ENCODE measurements around the gene FOXD2.

Gene FOXD2

GRCh38 chr1:47437447-47438164 lies at the start of gene FOXD2:
Gene FOXD2, plus strand, starts transcription at chr1:47438044. Its CDS starts 92 bp downstream, at chr1:47438136.
- no peak for TF ChIP-seq GATA2 (IDR thresholded peaks at IDR 0.05; ENCODE audit: low read depth, low read length)
- TF ChIP-seq GATA3 (IDR thresholded peaks at IDR 0.05; ENCODE audit: low read depth, low read length), result no peak

- TF ChIP-seq GATA3 (IDR thresholded peaks at IDR 0.05; ENCODE audit: low read depth, low read length), result no peak
- TF ChIP-seq GATA2 (IDR thresholded peaks at IDR 0.05; ENCODE audit: low read depth, low read length), result no peak
Observed at GRCh38 chr1:47388891-47389238, 49.0 kb upstream of the FOXD2 start.

DNA sequence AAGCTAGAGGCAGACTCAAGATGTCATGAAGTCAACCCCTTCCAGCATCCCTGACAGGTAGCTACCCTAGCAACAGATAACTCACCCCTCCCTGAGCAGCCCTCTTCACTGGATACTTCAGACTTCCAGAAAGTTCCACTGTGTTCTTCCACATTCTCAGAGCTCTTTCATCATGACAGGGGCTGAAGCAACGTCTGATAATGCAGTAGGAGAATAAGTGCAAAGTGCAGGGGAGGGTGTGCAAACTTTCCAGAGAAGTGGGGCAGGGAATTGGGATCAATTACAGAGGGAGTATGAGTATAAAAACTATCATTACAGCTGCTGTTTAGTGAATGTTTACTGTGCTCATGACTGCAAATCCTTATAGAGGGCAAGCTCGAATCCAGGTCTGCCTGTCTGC lies 48.1 kb upstream of the FOXD2 start:
- TF ChIP-seq GATA2 (IDR thresholded peaks at IDR 0.05; ENCODE audit: low read depth, low read length) (no peak), GATA3 (IDR thresholded peaks at IDR 0.05; ENCODE audit: low read depth, low read length) (no peak)

DNA sequence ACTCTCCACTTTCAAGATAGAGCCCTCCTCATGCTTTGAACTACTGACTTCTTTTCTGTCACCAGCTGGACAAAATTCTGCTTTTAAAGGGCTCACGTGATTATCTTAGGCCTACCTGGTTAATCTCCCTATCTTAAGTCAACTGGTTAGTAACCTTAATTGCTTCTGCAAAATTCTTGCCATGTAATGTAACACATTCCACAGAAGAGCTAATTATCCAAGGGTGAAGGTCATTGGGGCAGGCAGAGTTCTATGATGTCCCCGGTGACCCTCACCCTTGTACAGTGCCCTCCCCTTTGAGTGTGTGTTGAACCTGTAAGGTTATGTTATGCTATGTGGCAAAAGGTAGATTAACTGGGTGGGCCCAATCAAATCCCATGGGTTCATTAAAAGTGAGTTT lies 47.0 kb upstream of the FOXD2 start:
- TF ChIP-seq GATA2 (IDR thresholded peaks at IDR 0.05; ENCODE audit: low read depth, low read length) (no peak), GATA3 (IDR thresholded peaks at IDR 0.05; ENCODE audit: low read depth, low read length) (no peak)

GRCh38 chr1:47393141-47393540 lies 44.7 kb upstream of the FOXD2 start:
- no peak for TF ChIP-seq GATA3 (IDR thresholded peaks at IDR 0.05; ENCODE audit: low read depth, low read length)
- TF ChIP-seq GATA2 (IDR thresholded peaks at IDR 0.05; ENCODE audit: low read depth, low read length), result no peak

GRCh38 chr1:47395433-47395832 lies 42.4 kb upstream of the FOXD2 start:
- TF ChIP-seq GATA2 (IDR thresholded peaks at IDR 0.05; ENCODE audit: low read depth, low read length), result no peak
- no peak for TF ChIP-seq GATA3 (IDR thresholded peaks at IDR 0.05; ENCODE audit: low read depth, low read length)

DNA sequence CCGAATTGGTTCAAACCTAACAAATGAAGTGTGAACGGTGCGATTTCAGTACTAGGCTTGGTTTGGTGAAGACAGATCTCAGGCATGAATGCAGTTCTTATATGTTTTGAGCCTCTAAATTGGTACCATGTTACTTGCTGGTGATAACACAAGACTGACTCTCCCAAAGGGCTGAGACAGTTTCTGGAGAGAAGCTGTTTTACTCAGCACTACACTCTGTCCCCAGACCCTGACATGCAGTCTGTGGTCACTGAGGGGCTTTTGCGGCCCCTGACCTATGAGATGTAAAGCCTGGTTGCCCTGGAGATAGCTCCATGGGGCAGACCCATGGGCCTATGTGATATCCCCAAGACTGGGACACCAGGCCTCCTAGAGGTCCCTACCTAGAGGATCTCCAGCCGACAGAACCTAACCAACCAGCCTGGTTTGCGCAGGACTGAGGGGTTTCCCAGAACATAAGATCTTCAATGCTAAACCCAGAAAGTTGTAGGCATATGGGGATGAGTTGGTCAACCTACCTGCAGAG lies 41.1 kb upstream of the FOXD2 start:
- TF ChIP-seq GATA2 (IDR thresholded peaks at IDR 0.05; ENCODE audit: low read depth, low read length), result no peak
- TF ChIP-seq GATA3 (IDR thresholded peaks at IDR 0.05; ENCODE audit: low read depth, low read length), result no peak

GRCh38 chr1:47399138-47399845 lies 38.6 kb upstream of the FOXD2 start:
- TF ChIP-seq GATA3 (IDR thresholded peaks at IDR 0.05; ENCODE audit: low read depth, low read length) (no peak), GATA2 (IDR thresholded peaks at IDR 0.05; ENCODE audit: low read depth, low read length) (no peak)

DNA sequence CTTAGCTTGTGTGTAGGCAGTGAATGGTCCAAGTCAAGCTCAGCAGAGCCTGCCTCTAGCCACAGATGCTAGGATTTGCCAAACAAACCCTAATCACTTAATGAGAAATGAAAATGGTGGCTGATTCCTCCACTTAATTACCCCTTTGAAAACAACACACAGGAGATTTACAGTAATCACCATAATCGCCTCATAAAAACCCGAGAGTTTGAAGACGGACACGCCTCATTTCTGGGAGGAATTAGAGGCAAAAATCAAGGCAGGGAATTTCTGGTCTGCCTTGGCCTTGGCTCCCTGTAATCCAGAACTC lies 38.0 kb upstream of the FOXD2 start:
- no peak for TF ChIP-seq GATA3 (IDR thresholded peaks at IDR 0.05; ENCODE audit: low read depth, low read length)
- TF ChIP-seq GATA2 (IDR thresholded peaks at IDR 0.05; ENCODE audit: low read depth, low read length), result no peak

- TF ChIP-seq GATA3 (IDR thresholded peaks at IDR 0.05; ENCODE audit: low read depth, low read length), result no peak
- TF ChIP-seq GATA2 (IDR thresholded peaks at IDR 0.05; ENCODE audit: low read depth, low read length), result no peak
Observed at GRCh38 chr1:47401761-47402160, 36.1 kb upstream of the FOXD2 start.

GRCh38 chr1:47402591-47402990 lies 35.3 kb upstream of the FOXD2 start:
- TF ChIP-seq GATA2 (IDR thresholded peaks at IDR 0.05; ENCODE audit: low read depth, low read length), result no peak
- no peak for TF ChIP-seq GATA3 (IDR thresholded peaks at IDR 0.05; ENCODE audit: low read depth, low read length)

DNA sequence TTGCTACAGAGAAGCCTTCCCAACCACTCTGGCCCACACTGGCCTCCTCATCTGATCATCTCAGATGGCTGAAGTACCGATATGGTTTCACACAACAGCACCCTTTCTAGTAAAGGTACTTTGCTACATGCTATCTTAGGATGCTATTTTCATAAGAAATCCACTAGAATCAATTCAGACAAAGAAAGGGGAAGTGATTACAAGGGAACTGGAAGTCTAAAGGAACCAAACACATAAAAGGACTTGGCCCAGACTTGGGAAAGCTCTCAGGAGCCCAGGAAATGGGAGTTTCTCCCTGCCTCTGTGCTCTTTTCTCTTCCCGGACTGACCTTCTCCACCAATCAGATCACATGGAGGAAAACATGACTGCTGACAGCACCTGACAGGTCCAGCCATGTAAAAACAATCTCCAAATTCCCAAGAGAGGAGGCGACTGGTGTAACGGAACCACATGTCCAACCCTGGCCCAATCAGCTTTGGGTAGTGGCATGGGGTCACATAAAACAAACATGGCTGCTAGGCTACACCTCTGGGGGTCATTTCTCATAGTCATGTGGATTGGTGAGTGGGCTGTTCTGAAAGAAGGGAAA lies 34.4 kb upstream of the FOXD2 start:
- no peak for TF ChIP-seq GATA2 (IDR thresholded peaks at IDR 0.05; ENCODE audit: low read depth, low read length)
- no peak for TF ChIP-seq GATA3 (IDR thresholded peaks at IDR 0.05; ENCODE audit: low read depth, low read length)

- no peak for TF ChIP-seq GATA3 (IDR thresholded peaks at IDR 0.05; ENCODE audit: low read depth, low read length)
- TF ChIP-seq GATA2 (IDR thresholded peaks at IDR 0.05; ENCODE audit: low read depth, low read length), result no peak
Observed at GRCh38 chr1:47405697-47406096, 32.1 kb upstream of the FOXD2 start.

DNA sequence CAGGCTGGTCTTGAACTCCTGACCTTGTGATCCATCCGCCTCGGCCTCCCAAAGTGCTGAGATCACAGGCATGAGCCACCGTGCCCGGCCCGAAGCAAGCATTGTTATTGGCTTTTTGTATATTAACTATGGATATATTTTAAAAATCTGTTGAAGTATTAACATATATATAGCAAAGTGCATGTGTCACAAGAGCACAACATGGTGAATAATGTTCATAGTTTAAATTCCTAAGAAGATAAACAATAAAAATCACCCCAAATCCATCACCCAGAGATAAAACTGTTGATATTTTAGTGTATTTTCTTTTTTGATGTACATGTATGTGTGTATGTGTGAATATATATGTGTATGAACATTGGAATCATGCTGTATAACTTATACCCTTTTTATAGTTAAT lies 30.9 kb upstream of the FOXD2 start:
- TF ChIP-seq GATA3 (IDR thresholded peaks at IDR 0.05; ENCODE audit: low read depth, low read length) (no peak), GATA2 (IDR thresholded peaks at IDR 0.05; ENCODE audit: low read depth, low read length) (no peak)

DNA sequence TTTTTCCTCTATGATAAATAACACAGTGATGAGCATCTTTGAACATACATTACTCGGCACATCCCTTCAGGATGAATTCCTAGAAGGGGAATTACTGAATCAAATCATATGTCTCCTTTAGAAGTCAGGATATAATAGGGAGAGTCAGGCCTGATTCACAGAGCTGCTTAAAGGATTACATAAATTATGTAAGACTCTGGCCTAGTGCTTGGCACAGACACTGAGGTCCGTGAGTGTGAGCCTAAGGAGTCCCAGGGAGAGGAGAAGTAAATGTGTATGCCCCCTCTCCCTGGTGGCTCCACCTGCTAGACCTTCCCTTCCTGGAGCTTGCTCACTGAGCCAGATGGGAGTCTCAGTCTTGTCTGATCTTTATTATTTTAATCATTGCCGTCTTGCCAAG lies 30.4 kb upstream of the FOXD2 start:
- TF ChIP-seq GATA2 (IDR thresholded peaks at IDR 0.05; ENCODE audit: low read depth, low read length) (no peak), GATA3 (IDR thresholded peaks at IDR 0.05; ENCODE audit: low read depth, low read length) (no peak)
